Right kidney (tissue), 1 donor: ENCODE measurements around the gene PPME1.
A peak's percentile ranks its signal among the peaks of the same experiment; 100 is the strongest.

Experiments
- DNase-seq: peaks from one replicate; pipeline ENCODE4 v3.0.0-alpha.2; 2016

Gene PPME1

GRCh38 chr11:74226907-74227306, 55.8 kb downstream of the PPME1 start:
- no peak for DNase-seq

GRCh38 chr11:74232311-74232950, 61.3 kb downstream of the PPME1 start:
- no peak for DNase-seq

GRCh38 chr11:74233683-74234082, 62.6 kb downstream of the PPME1 start:
- no peak for DNase-seq

- DNase-seq = no peak
Measured at GRCh38 chr11:74235121-74235520, 64.0 kb downstream of the PPME1 start.

GRCh38 chr11:74237541-74237940, 66.5 kb downstream of the PPME1 start:
- no peak for DNase-seq

- DNase-seq = no peak
Measured at GRCh38 chr11:74238243-74238642, 67.2 kb downstream of the PPME1 start.

- no peak for DNase-seq
Measured at GRCh38 chr11:74248469-74248868, 77.4 kb downstream of the PPME1 start.

- no peak for DNase-seq
Measured at GRCh38 chr11:74249496-74249895, 78.4 kb downstream of the PPME1 start.

- no peak for DNase-seq
Measured at GRCh38 chr11:74253361-74253760, 82.3 kb downstream of the PPME1 start.

- peak; percentile 39 for DNase-seq
Measured at GRCh38 chr11:74255741-74256375, 84.8 kb downstream of the PPME1 start.

GRCh38 chr11:74256378-74257133, 85.5 kb downstream of the PPME1 start:
- DNase-seq = no peak

- DNase-seq = no peak
Measured at GRCh38 chr11:74257959-74258553, 87.0 kb downstream of the PPME1 start.

GRCh38 chr11:74262725-74263124, 91.6 kb downstream of the PPME1 start:
- no peak for DNase-seq

- no peak for DNase-seq
Measured at GRCh38 chr11:74265256-74265655, 94.2 kb downstream of the PPME1 start.

- DNase-seq = no peak
Measured at GRCh38 chr11:74267014-74267413, 95.9 kb downstream of the PPME1 start.

GRCh38 chr11:74268456-74268855, 97.4 kb downstream of the PPME1 start:
- no peak for DNase-seq

- no peak for DNase-seq
Measured at GRCh38 chr11:74269161-74269811, 98.2 kb downstream of the PPME1 start.

GRCh38 chr11:74272276-74272675, 101.2 kb downstream of the PPME1 start:
- DNase-seq = no peak

- DNase-seq = no peak
Measured at GRCh38 chr11:74276581-74276980, 105.5 kb downstream of the PPME1 start.

GRCh38 chr11:74278103-74278502, 107.0 kb downstream of the PPME1 start:
- no peak for DNase-seq

- DNase-seq = no peak
Measured at GRCh38 chr11:74278721-74279161, 107.7 kb downstream of the PPME1 start.

- DNase-seq = no peak
Measured at GRCh38 chr11:74279256-74279655, 108.2 kb downstream of the PPME1 start.

GRCh38 chr11:74280494-74280893, 109.4 kb downstream of the PPME1 start:
- DNase-seq = no peak
